ENCODE measurements around the gene SUMO3.

The SUMO3 gene

DNA sequence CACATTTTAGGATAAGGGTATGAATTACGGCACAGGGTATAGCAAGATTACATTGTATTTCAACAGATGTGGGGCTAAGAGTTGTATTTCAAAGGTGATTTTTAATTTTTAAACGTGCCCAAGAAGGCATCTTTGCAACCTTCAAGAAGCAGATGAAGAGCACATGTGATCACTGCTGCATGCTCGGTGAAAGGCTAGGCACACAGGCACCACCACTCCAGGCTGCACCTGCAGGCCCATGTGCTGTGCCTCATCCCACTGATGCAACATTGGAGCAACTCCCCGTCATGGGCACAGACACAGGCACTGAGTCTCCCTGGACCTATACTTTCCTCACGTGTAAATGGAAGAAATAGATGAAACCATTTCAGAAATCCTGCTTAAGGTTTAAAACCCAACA is 39.8 kb downstream of the SUMO3 start:
- DNase-seq: no peak

DNA sequence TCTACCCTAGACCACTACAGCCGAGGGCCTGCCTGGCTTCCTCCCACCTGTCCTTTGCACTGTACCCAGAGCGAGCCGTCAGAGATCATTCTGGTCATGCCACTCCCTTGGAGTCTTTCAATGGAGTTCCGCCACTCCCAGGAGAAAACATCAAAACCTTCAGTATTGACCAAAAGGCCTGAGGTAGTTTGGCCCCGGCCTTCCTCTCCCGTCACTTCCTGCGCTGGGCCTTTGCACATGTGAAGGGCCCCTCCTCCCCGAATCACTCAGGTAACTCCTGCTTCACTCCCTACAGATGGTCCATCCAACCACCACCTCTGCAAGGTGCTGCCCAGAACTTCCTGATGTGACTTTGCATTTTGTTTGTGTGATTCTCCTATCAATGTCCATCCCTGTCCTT is 42.9 kb downstream of the SUMO3 start:
- no peak for DNase-seq

- no peak for DNase-seq
Measured at GRCh38 chr21:44773291-44773932, 44.5 kb downstream of the SUMO3 start.

DNA sequence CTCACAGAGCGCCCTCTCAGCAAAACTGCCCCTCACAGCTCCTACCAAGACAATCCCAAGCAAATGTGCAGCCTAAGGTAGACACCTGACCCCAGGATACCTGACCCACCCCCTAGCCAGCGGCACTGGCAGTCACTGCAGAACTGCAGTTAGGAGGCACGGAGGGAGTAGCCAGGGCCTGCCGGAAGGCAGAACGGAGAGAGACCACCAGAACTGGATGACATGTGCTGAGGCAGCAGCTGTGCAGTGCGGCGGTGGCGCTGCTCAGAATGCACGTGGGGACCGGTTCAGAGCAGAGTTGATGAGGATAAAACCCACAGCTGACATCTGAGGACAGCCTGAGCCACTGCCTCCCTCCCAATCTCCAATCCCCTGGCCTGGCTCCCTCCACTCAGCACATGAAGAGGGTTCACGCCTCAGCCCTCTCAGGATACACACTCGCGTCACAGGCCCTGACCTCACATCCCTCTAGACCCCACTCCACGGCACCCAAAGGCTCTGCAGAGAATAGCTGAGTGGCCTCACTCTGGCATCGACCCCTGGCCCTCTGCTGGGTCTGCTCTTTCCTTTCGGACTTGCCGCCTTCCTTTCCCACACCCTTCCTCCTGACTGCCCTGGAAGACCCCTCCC is 45.9 kb downstream of the SUMO3 start:
- no peak for DNase-seq

- DNase-seq: no peak
Measured at GRCh38 chr21:44767834-44768831, 49.7 kb downstream of the SUMO3 start.

DNA sequence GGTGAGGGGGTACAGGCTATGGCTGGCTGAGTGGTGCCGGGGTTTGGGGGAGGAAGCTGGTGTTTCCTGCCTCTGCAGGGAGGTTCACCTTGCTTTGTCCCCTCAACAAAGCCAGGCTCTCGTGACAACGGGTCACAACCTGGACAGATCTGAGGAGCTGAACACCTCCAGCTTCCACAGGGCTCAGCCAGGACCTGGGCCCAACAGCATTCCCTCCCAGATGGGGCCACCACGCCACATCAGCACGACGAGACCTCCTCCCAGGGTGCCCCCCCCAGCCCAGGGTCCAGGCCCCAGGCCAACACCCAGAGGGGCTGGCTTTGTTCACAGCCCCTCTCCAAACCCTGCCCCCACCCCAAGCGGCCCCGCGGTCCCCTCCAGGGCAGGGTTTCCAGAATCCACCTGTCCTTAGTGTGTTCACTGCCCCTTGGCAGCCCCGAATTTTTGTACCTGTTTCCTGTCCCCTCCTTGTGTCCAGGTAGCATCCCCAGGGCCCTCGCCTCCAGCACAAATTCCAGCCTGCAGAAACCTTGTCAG is 51.0 kb downstream of the SUMO3 start:
- DNase-seq: no peak

DNA sequence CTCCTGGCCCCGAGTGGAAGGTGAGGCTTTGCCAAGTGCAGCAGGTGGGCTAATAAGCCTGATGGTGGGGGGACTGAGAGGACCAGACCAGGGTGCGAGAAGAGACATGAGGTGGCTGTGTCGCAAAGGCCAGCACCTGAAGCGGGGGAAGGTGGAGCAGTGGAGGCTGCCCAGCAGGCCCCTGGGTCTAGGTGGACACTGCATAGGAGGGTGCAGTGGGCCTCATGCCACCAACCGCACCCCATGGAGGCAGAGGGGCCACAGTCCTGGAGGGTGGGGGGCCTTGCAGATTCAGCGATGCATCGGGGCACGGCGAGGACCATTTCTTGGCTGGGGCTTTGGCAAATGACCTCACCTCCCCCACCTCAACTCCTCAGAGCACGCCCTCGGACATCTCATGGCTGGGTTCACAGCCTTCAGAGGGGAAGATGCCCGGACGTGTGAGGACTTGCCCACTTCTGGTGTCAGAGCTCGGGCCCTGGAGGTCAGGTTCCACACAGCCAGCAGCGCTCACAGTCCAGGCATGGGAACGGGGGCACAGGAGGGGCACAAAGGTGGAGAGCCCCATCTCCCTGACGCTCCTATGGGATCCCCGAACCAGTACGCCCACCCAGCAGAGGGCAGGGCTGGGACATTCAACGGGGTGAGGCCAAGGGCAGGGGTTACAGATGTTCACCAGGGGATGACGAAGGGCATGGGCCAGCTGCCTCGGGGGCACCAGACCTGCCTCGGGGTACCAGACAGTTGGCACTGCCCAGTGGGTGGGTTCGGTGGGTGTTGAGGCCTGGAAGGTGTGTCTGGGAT is 51.6 kb downstream of the SUMO3 start:
- no peak for DNase-seq

DNA sequence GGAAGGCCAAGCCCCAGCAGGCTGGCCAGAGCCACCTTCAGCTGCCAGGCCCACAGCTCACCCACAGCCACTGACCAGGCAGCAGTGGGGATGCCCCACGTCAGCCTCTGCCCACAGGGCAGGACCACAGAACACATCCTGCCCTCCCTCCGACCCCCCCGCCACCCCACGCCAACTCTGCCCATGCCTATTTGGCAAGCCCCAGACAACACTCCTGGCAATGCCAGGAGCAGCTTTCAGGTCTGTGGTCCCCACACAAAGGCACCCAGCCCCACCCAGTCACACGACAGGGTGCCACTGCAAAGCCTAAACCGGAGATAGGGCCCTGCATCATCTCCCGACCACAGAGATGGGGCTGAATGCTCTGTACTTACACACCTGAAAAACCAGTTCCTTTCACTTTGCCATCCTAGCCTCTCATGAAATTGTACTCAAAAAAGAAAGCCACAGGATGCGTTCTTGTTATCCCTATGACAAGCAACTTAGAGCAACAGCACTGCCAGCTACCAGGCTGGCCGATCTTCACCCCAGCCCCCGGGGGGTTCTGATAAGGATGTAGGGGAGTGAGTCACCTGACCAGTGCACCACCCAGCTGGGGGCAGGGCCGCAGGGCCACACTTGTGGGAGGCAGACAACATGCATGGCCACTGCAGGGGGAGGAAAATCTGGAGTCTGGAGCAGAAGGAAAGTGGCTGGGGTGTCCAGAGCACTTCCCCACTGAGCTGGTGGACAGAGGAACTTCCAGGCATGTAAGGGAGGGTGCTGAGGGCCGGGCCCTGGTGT is 52.4 kb downstream of the SUMO3 start:
- peak in 1 of 4 experiments; percentile 9 for DNase-seq

DNA sequence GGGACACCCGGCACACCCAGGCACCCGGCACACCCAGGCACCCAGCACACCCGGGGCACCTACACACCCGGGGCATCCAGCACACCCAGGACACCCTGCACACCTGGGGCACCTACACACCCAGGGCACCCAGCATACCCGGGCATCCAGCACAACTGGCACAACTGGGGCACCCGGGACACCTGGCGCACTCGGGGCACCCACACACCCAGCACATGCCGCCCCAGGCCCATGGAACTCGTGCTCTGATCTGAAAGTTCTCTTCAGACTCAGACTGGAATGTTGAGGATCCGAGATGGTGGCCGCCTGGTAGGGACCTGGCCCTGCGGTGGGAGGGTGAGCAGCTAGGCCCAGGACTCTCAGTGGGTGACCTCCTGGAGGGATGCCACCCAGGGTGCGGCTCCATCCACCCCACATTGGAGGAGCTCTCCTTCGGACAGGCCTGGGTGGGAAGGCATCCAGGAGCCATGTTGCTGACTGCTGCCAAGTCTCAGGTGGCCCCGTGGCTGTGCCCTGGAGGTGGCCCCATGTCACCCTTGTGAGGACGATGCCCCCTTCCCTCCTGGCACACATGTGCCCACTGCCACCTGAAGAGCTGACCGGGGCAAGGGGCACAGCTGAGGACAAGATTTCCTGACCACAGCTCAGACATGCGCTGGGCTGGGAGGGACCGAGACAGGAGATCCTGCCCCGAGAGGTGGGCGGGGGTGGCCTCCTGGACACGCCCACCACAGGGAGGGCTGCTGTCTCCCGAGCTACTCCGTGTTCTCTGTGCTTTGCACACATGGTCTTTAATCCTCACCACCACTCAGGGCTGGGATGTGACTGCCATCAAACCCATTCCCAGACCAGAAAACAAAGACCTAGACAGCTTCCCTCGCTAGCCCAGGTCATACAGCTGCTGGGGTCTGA is 53.3 kb downstream of the SUMO3 start:
- no peak for DNase-seq

GRCh38 chr21:44763451-44764318 is 54.2 kb downstream of the SUMO3 start:
- no peak for DNase-seq

DNA sequence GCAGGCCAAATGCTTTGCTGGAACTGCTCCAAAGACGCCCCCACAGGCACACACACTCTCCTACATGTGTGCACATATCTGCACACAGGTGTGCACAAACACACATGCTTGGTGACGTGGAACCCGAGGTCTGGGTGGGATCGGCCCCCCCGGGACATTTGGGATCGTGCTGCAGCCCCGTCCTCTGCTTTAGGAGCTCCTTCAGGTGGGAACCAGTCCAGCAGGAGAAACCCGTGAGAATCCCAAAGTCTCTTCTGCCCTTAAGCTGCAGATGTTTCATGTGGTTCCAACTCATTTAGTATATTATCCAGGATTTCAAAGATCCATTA is 54.8 kb downstream of the SUMO3 start:
- DNase-seq: no peak

- no peak for DNase-seq
Measured at GRCh38 chr21:44762221-44763049, 55.4 kb downstream of the SUMO3 start.

GRCh38 chr21:44761747-44762208 is 56.1 kb downstream of the SUMO3 start:
- DNase-seq: no peak

GRCh38 chr21:44761011-44761729 is 56.7 kb downstream of the SUMO3 start:
- no peak for DNase-seq

DNA sequence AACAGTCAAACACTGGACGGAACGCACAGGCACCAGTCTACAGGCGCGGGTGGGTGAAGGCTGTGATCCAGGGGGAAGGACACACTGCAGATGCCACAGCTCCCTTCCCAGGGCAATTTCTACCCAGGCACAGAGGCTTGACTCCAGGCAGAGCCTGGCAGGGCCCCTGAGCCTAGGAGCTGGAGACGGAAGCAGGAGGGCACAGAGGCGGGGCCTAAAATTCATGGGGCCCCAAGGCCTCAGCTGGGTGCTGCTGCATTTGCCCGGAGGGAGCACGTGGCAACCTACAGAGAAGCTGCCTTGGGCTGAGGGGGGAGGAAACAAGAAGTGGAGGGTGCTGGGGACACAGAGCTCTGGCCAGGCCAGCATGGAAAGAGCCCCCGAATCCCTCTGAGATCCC is 57.5 kb downstream of the SUMO3 start:
- no peak for DNase-seq

DNA sequence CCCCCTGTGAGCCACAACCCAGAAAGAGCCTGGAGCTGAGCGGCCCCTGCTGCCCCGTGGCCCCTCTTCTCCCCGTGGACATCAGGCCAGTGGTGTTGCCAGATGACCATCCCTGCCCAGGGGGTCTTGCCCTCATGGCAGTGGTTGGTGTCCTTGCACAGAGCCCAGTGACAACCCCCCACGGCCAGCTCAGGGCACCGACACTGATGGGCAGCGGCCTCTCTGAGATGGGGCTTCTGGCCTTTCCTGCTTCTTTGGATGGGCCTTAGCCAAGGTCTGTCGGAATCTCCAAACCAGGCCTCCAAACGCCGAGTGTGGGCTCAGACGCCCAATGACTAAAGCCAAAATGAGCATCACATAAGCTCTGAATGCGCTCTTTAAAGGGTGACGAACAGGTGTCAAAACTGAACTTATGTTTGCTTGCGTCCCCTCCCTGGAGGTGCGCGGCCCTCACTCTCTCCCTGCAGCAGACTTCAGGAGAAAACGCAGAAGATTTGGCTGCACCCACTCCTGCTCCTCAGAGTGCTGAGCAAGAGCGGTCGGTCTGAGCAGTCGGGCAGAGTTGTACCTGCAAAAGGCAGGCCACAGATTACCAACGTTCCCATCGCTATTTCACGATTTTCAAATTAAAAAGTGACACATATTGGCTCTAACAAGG is 58.1 kb downstream of the SUMO3 start:
- no peak for DNase-seq

All from activated naive CD4-positive, alpha-beta T cell (primary cell).